ENCODE measurements around the gene ADGRD2. TPM values are rescaled to one million over a fixed set of nuclear protein-coding genes. Genes with fewer than 3 reads are reported as not detected.

The ADGRD2 gene
- total RNA-seq, 1 experiment from 2014 or later: not detected

- Histone ChIP-seq H3K4me3 (ENCODE audit: low read depth, low read length, poor library complexity, severe bottlenecking) (peak overlapping the region; percentile 74), H3K27ac (ENCODE audit: low read depth, low read length, poor library complexity, severe bottlenecking) (peak overlapping the region; percentile 80), H3K9me3 (ENCODE audit: low read depth, low read length, poor library complexity, severe bottlenecking) (peaks cover 3% of the 10 kb centered on the region), H3K4me1 (ENCODE audit: insufficient read depth, low read length, poor library complexity, severe bottlenecking) (peaks cover 20% of the 10 kb centered on the region), H3K36me3 (ENCODE audit: insufficient read depth, low read length, poor library complexity, severe bottlenecking) (peaks cover 46% of the 10 kb centered on the region), H3K27me3 (replicated peaks; ENCODE audit: insufficient read depth, low read depth, low read length, poor library complexity) (no peaks in the 10 kb centered on the region)
- TF ChIP-seq CTCF (conservative IDR thresholded peaks at IDR 0.05; ENCODE audit: low read depth, low read length): no peak
- no peak for TF ChIP-seq EZH2 (IDR thresholded peaks at IDR 0.05; ENCODE audit: borderline replicate concordance, low read depth, low read length, poor library complexity, severe bottlenecking)
- ChIA-PET CTCF (interaction anchor here (0.6 kb wide), 1 partner anchor 21 kb away, joined by 4 read pairs; no protein-coding TSS in a partner anchor), POLR2A (ENCODE audit: low non-redundant PET) (no interaction called here)
- DNase-seq (ENCODE audit: low spot score): no peak
- no TSS peak for BruUV-seq (replicated peaks)
- intact Hi-C loops (cut with micrococcal nuclease; ENCODE audit: unreplicated experiment): loop anchor here (5.0 to 10.0 kb wide), 3 partner anchors 298 to 440 kb away; partner anchors contain the start of gene WDR38
Observed at GRCh38 chr9:124414612-124415011, 35.6 kb upstream of the ADGRD2 start.

- DNase-seq (ENCODE audit: low spot score): peak; percentile 98
- ChIA-PET POLR2A (ENCODE audit: low non-redundant PET) (no interaction called here), CTCF (no interaction called here)
- BruUV-seq (replicated peaks): no TSS peak
- Histone ChIP-seq H3K36me3 (ENCODE audit: insufficient read depth, low read length, poor library complexity, severe bottlenecking) (peaks cover 40% of the 10 kb centered on the region), H3K9me3 (ENCODE audit: low read depth, low read length, poor library complexity, severe bottlenecking) (peaks cover 3% of the 10 kb centered on the region), H3K27me3 (replicated peaks; ENCODE audit: insufficient read depth, low read depth, low read length, poor library complexity) (no peaks in the 10 kb centered on the region), H3K4me3 (ENCODE audit: low read depth, low read length, poor library complexity, severe bottlenecking) (peak within 1 kb of the TSS; percentile 74), H3K27ac (ENCODE audit: low read depth, low read length, poor library complexity, severe bottlenecking) (peak within 1 kb of the TSS; percentile 80), H3K4me1 (ENCODE audit: insufficient read depth, low read length, poor library complexity, severe bottlenecking) (peaks cover 20% of the 10 kb centered on the region)
- TF ChIP-seq EZH2 (IDR thresholded peaks at IDR 0.05; ENCODE audit: borderline replicate concordance, low read depth, low read length, poor library complexity, severe bottlenecking): no peak
- peak; percentile 85 for TF ChIP-seq CTCF (conservative IDR thresholded peaks at IDR 0.05; ENCODE audit: low read depth, low read length)
- intact Hi-C loops (cut with micrococcal nuclease; ENCODE audit: unreplicated experiment): loop anchor here (5.0 to 10.0 kb wide), 3 partner anchors 297 to 440 kb away; partner anchors contain the start of gene WDR38
Observed at GRCh38 chr9:124415102-124415851, 35.0 kb upstream of the ADGRD2 start, which contains the start of gene PSMB7. Gene PSMB7, minus strand, starts transcription at chr9:124415442. Its CDS starts 17 bp downstream, at chr9:124415425.

GRCh38 chr9:124415852-124416484, 34.3 kb upstream of the ADGRD2 start:
- ChIA-PET CTCF (no interaction called here), POLR2A (ENCODE audit: low non-redundant PET) (no interaction called here)
- TF ChIP-seq EZH2 (IDR thresholded peaks at IDR 0.05; ENCODE audit: borderline replicate concordance, low read depth, low read length, poor library complexity, severe bottlenecking) (no peak), CTCF (conservative IDR thresholded peaks at IDR 0.05; ENCODE audit: low read depth, low read length) (no peak)
- no peak for DNase-seq (ENCODE audit: low spot score)
- Histone ChIP-seq H3K27ac (ENCODE audit: low read depth, low read length, poor library complexity, severe bottlenecking) (no peak overlapping the region), H3K9me3 (ENCODE audit: low read depth, low read length, poor library complexity, severe bottlenecking) (peaks cover 3% of the 10 kb centered on the region), H3K4me3 (ENCODE audit: low read depth, low read length, poor library complexity, severe bottlenecking) (peak overlapping the region; percentile 74), H3K36me3 (ENCODE audit: insufficient read depth, low read length, poor library complexity, severe bottlenecking) (peaks cover 33% of the 10 kb centered on the region), H3K4me1 (ENCODE audit: insufficient read depth, low read length, poor library complexity, severe bottlenecking) (peaks cover 20% of the 10 kb centered on the region), H3K27me3 (replicated peaks; ENCODE audit: insufficient read depth, low read depth, low read length, poor library complexity) (no peaks in the 10 kb centered on the region)
- BruUV-seq (replicated peaks): no TSS peak
- intact Hi-C loops (cut with micrococcal nuclease; ENCODE audit: unreplicated experiment): loop anchor here (5.0 to 10.0 kb wide), 3 partner anchors 296 to 439 kb away; partner anchors contain the start of gene WDR38

Measured in A673 (cell line).